HFFc6 (cell line): ENCODE measurements around the gene PGAM5. TPM values are rescaled to one million over a fixed set of nuclear protein-coding genes. Genes with fewer than 3 reads are reported as not detected.

Experiments
- DNase-seq: peaks from one replicate; pipeline ENCODE4 v3.0.0-alpha.2; 2018
- H3K27ac Mint-ChIP-seq: 2 replicates; pipeline ENCODE4 v1.8.0; 2020; ENCODE audit warnings: mild to moderate bottlenecking, mixed read lengths
- H3K27me3 Mint-ChIP-seq: 2 replicates; pipeline ENCODE4 v1.8.0; 2021; ENCODE audit warnings: mild to moderate bottlenecking, moderate library complexity, mixed read lengths; ENCODE audit not compliant: insufficient read depth
- H3K36me3 Mint-ChIP-seq: 2 replicates; pipeline ENCODE4 v1.8.0; 2021; ENCODE audit warnings: low read depth, mixed read lengths
- H3K4me1 Mint-ChIP-seq: 2 replicates; pipeline ENCODE4 v1.8.0; 2020; ENCODE audit warnings: low read depth, mixed read lengths
- H3K4me3 Mint-ChIP-seq: 2 replicates; pipeline ENCODE4 v1.8.0; 2020; ENCODE audit warnings: mild to moderate bottlenecking, moderate library complexity, mixed read lengths
- H3K9me3 Mint-ChIP-seq: 2 replicates; pipeline ENCODE4 v1.8.0; 2020; ENCODE audit warnings: mild to moderate bottlenecking, mixed read lengths
- total RNA-seq, 6 experiments: library from RNA; stranded (reverse); fragmentation: NEBNext Ultra II Directional; extraction: Animal tissue kit (Norgen Biotek cat#: 25700); gene quantifications; 2 replicates in 1 of 6; 3 replicates in 5 of 6; pipeline ENCODE4 v1.2.3, GENCODE V29; 2021
- TF ChIP-seq, protein P1 (sequence below): fragments of 200-600 bp; sonication (generic); IDR thresholded peaks from 2 replicates; pipeline ENCODE4 v1.5.0; 2021; ENCODE audit warnings: antibody characterized with exemption, mild to moderate bottlenecking

PGAM5 gene
- total RNA-seq, 6 experiments from 2014 or later, result 33.5 to 46.0 (median 39.2) TPM

DNA sequence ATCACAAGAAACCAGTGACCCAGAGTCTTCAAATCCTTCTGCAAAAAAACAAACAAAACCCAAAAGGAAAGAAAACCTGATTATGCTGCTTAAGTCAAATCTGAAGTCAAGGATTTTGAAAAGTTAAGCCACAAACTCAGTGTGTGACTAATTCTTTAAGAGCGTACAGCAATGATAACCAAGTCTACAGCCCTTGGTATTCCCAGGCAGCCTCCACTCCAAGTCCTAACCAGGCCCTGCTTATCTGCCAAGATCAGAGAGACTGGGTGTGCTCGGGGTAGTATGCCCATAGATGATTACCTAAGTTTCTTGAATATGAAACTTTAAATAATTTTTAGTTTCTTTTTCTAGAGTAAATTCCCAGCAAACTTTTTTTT lies 13.1 kb downstream of the PGAM5 start:
- Mint-ChIP-seq H3K27ac (peak overlapping the region; percentile 90), H3K9me3 (0 out of 2 replicates have a peak, but pooled peaks cover 6% of the 10 kb centered on the region), H3K36me3 (peaks cover 67% of the 10 kb centered on the region), H3K27me3 (peaks cover 8% of the 10 kb centered on the region), H3K4me1 (peaks cover 15% of the 10 kb centered on the region), H3K4me3 (peak overlapping the region; percentile 47; the same call in 1 of the 2 replicates)
- TF ChIP-seq, protein P1, sequence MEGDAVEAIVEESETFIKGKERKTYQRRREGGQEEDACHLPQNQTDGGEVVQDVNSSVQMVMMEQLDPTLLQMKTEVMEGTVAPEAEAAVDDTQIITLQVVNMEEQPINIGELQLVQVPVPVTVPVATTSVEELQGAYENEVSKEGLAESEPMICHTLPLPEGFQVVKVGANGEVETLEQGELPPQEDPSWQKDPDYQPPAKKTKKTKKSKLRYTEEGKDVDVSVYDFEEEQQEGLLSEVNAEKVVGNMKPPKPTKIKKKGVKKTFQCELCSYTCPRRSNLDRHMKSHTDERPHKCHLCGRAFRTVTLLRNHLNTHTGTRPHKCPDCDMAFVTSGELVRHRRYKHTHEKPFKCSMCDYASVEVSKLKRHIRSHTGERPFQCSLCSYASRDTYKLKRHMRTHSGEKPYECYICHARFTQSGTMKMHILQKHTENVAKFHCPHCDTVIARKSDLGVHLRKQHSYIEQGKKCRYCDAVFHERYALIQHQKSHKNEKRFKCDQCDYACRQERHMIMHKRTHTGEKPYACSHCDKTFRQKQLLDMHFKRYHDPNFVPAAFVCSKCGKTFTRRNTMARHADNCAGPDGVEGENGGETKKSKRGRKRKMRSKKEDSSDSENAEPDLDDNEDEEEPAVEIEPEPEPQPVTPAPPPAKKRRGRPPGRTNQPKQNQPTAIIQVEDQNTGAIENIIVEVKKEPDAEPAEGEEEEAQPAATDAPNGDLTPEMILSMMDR, result no peak
- peak; percentile 76 for DNase-seq

DNA sequence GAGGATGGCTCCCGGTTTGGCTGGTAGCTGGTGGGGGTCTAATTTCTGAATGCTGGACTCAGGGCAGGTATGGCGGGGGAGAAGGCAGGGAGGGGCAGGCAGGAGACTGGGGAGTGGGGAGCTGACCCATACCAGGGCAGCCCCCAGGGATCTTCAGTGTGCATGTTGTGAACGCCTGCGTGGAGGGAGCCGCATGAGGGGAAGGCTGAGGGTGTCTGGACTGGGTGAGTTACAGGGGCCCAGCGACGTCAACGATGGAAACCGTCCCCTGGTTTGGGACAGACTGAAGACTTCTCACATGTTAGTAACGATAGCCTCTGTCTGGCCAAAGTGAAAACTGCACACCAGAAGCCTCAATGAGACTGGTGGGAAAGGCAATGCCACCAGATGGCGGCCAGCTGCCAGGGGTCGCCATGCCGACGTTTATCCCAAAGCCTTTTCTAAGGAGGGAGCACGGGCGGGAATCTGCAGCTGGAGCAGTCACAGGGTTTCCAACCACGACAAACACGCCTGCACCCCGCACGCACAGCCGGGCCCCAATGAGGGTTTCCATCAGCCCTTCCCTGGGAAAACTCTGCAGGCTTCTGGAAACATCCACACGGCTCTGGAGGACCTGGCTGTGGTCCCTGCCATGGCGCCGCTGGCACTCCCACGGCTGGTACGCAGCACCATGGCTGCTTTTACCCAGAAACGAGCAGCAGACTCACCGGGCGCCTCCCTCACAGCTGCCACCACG lies 14.0 kb downstream of the PGAM5 start:
- peaks cover 17% of the 10 kb centered on the region for H3K4me1 Mint-ChIP-seq
- TF ChIP-seq, protein P1, result no peak
- peak overlapping the region; percentile 45; the same call in 1 of the 2 replicates for H3K4me3 Mint-ChIP-seq
- peak overlapping the region; percentile 90 for H3K27ac Mint-ChIP-seq
- DNase-seq, result no peak
- no peaks in the 10 kb centered on the region for H3K9me3 Mint-ChIP-seq
- H3K27me3 Mint-ChIP-seq, result peaks cover 5% of the 10 kb centered on the region
- peaks cover 64% of the 10 kb centered on the region for H3K36me3 Mint-ChIP-seq

DNA sequence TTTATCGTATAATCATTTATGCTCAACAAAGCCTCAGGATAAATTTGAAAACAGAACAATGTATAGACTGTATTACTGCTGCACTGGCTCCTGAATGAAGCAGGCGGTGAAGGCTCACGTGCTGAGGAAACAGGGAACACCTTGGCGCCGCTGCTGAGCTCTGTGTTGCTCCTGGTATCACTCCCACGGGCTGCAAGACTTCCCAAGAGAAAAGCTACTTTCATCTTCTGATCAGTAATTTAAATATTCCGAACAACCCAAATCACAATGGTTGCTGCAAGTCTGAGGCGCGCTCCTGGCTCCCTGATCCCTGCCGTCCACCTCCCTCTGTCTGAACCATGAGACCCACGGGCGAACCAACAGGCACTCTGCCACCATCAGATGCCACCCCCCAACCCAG lies 15.7 kb downstream of the PGAM5 start:
- Mint-ChIP-seq H3K4me3 (no peak overlapping the region), H3K9me3 (no peaks in the 10 kb centered on the region), H3K4me1 (peaks cover 21% of the 10 kb centered on the region), H3K27ac (peak overlapping the region; percentile 67; the same call in 1 of the 2 replicates), H3K36me3 (peaks cover 61% of the 10 kb centered on the region), H3K27me3 (peaks cover 5% of the 10 kb centered on the region)
- no peak for DNase-seq
- TF ChIP-seq, protein P1, result no peak

DNA sequence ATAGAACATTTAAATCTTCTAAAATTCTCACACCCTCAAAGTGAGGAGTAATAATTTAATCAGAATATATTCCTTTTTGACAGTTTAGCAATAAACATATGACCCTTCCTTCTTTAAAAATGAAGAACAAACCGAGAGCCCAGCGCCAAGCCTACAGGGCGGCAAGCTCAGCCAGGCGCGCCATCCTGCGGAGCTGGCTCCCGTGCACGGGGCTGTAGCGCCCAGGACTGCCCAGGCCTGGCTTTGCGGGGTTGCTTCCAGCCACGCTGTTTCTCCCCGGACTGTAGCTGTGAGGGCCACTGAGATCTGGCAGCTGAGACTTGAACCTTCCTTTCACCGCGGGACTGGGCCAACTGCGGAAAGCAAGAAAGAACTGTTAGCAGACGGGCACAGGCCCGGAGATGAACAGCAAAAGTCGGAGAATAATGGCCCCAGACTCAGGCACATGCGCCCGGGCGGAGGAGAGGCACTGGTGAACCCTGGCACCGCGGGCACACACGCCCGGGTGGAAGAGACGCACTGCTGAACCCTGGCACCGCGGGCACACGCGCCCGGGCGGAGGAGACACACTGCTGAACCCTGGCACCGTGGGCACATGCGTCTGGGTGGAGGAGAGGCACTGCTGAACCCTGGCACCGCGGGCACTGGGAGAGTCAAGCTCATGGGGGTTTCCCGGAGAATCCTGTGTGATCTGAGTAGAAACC lies 16.6 kb downstream of the PGAM5 start:
- Mint-ChIP-seq H3K4me1 (peaks cover 21% of the 10 kb centered on the region), H3K9me3 (no peaks in the 10 kb centered on the region), H3K4me3 (no peak overlapping the region), H3K27ac (no peak overlapping the region), H3K27me3 (peaks cover 6% of the 10 kb centered on the region), H3K36me3 (peaks cover 69% of the 10 kb centered on the region)
- TF ChIP-seq, protein P1, result no peak
- no peak for DNase-seq

DNA sequence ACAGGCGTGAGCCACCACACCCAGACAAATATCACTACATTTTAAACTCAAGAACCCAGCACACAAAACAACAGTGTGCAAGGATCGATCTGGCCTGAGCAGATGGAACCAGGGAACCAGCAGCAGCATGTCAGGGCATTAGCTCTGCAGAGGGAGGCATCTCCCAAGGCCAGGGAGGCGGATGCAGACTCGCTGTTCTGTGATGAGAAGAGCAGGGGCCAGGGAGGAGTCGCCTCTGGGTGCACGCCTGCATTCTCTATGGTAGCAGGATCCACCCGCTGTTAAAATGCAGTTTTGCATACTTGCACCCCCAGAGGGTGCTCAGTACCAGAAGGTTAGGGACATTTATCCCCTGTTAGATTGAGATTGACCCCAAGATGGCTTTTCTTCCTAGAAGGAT lies 17.9 kb downstream of the PGAM5 start:
- Mint-ChIP-seq H3K9me3 (no peaks in the 10 kb centered on the region), H3K4me3 (no peak overlapping the region)

More for the DNA sequence above, 17.9 kb downstream of the PGAM5 start:
- Mint-ChIP-seq H3K36me3 (peaks cover 78% of the 10 kb centered on the region), H3K27me3 (peaks cover 7% of the 10 kb centered on the region), H3K27ac (peak overlapping the region; percentile 21; the same call in 1 of the 2 replicates), H3K4me1 (peaks cover 17% of the 10 kb centered on the region)
- TF ChIP-seq, protein P1, result no peak
- DNase-seq, result no peak
